Activated CD8-positive, alpha-beta T cell treated with anti-CD3 and anti-CD28 coated beads for 36 hours (primary cell): ENCODE results near the gene DLGAP1. TPM values are rescaled to one million over a fixed set of nuclear protein-coding genes. Genes with fewer than 3 reads are reported as not detected.

Experiments
- ATAC-seq: fragments of 200-7000 bp; cut with Tn5 transposase; one replicate; pipeline ENCODE4 v1.10.0; 2021; ENCODE audit warnings: mild to moderate bottlenecking, moderate library complexity
- CTCF ChIA-PET: fragments of 350-600 bp; sonication (Branson Sonifier 250); formaldehyde crosslinking; loops from one replicate; lab custom pipeline; 2021; ENCODE audit warnings: antibody characterized with exemption; lab: Charles Lee
- POLR2A ChIA-PET: fragments of 350-600 bp; sonication (Branson Sonifier 250); formaldehyde crosslinking; loops from one replicate; lab custom pipeline; 2021; ENCODE audit warnings: antibody characterized with exemption; lab: Charles Lee
- DNase-seq: peaks from one replicate; pipeline ENCODE4 v3.0.0-alpha.2; 2020
- H3K27ac Mint-ChIP-seq: one replicate; pipeline ENCODE4 v1.8.0; 2021; ENCODE audit warnings: mild to moderate bottlenecking, mixed read lengths
- H3K27me3 Mint-ChIP-seq: one replicate; pipeline ENCODE4 v1.8.0; 2021; ENCODE audit warnings: mixed read lengths
- H3K36me3 Mint-ChIP-seq: one replicate; pipeline ENCODE4 v1.8.0; 2021; ENCODE audit warnings: low read depth, mixed read lengths
- H3K4me1 Mint-ChIP-seq: one replicate; pipeline ENCODE4 v1.8.0; 2021; ENCODE audit warnings: low read depth, mixed read lengths
- H3K4me3 Mint-ChIP-seq: one replicate; pipeline ENCODE4 v1.8.0; 2021; ENCODE audit warnings: mild to moderate bottlenecking, moderate library complexity, mixed read lengths
- H3K9me3 Mint-ChIP-seq: one replicate; pipeline ENCODE4 v1.8.0; 2021; ENCODE audit warnings: mixed read lengths
- intact Hi-C: fragments of 100-400 bp; cut with micrococcal nuclease; formaldehyde crosslinking; loops from one replicate; pipeline ENCODE4 v1.10.0; 2022
- total RNA-seq, 2 experiments: library from RNA; stranded (reverse); gene quantifications; one replicate each; pipeline ENCODE4 v1.2.3, GENCODE V29; 2021
- TF ChIP-seq, protein P1 (sequence below): fragments of 200-600 bp; IDR thresholded peaks from one replicate; pipeline ENCODE4 v1.8.0; 2022; ENCODE audit warnings: antibody characterized with exemption, mild to moderate bottlenecking

Gene DLGAP1
- total RNA-seq, 2 experiments from 2014 or later = not detected

DNA sequence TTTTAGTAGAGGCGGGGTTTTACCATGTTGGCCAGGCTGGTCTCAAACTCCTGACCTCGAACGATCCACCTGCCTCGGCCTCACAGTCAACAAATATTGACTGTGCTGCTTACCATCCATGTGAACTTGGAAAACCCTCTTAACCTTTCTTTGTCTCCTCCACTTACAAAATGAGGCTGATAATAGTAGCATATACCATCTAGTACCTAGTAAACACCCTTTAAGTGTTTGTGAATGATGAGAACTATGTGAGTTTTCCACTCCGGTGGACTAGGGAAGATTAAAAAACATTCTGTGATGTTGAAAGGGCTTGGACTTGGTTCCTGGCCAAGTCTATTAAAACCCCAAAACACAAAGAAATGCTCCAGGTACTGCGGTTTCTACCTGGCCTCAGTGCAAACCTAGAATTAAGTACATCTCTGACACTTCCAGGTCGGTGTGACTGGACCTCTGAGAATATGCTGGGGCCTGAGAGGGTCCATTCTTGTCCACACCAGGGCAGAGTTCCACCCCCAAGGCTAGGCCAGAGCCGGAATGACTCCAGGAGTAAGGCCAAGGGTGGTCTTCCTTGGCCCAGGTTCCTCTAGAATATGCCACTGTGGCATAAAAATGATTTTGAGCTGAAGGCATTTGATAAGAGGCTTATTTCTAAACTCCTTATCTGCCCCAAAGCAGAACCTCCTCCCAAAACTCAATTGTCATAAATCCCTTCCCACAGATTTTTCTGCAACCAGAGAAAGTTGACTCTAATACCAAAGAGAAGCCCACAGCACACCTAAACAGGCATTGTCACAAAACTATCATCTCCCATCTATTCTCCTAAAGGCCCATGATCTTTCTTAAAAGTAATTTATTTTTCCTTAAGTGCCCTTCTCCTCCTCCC is 787.6 kb downstream of the DLGAP1 start:
- CTCF ChIA-PET = interaction anchor here (0.8 to 5.3 kb wide), 37 partner anchors 12 to 404 kb away, joined by 3 to 203 read pairs (median 10); no protein-coding TSS in a partner anchor
- Mint-ChIP-seq H3K27me3 (no peaks in the 10 kb centered on the region), H3K4me3 (no peak overlapping the region)

DNA sequence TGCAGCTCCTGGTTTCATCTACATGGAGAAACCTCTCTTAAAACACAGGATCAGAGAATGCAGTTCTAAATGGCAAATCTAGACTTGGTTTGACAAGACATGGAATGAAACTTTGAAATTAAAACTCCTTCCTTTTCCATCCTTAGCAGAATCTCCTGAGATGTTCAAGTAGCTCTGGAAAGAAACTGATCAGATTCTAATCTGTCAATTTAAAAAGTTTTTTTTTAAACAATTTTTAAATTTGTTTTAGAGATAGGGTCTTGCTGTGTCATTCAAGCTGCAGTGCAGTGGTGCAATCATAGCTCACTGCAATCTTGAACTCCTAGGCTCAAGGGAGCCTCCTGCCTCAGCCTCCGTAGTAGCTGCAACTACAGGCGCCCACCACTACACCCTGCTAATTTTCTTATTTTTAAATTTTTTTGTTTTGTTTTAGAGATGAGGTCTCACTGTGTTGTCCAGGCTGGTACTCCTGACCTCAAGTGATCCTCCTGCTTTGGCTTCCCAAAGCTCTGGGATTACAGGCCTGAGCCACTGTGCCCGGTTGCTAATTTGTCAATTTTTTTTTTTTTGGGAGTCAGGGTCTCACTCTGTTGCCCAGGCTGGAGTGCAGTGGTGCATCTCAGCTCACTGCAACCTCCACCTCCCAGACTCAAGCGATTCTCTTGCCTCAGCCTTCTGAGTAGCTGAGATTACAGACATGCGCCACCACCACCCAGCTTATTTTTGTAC is 788.4 kb downstream of the DLGAP1 start:
- intact Hi-C loops = loop anchor here (2.0 to 5.0 kb wide), 3 partner anchors 64 to 386 kb away; partner anchors contain the start of gene TGIF1
- no peak overlapping the region for H3K27ac Mint-ChIP-seq
- H3K9me3 Mint-ChIP-seq = no peaks in the 10 kb centered on the region
- CTCF ChIA-PET = interaction anchor here (0.6 to 5.3 kb wide), 99 partner anchors 8 to 571 kb away, joined by 3 to 203 read pairs (median 6); no protein-coding TSS in a partner anchor
- DNase-seq = no peak
- H3K36me3 Mint-ChIP-seq = no peaks in the 10 kb centered on the region
- no peaks in the 10 kb centered on the region for H3K27me3 Mint-ChIP-seq
- peaks cover 16% of the 10 kb centered on the region for H3K4me1 Mint-ChIP-seq
- POLR2A ChIA-PET = interaction anchor here (0.9 to 2.8 kb wide), 4 partner anchors 73 to 305 kb away, joined by 3 to 7 read pairs (median 5); no protein-coding TSS in a partner anchor
- TF ChIP-seq, protein P1, sequence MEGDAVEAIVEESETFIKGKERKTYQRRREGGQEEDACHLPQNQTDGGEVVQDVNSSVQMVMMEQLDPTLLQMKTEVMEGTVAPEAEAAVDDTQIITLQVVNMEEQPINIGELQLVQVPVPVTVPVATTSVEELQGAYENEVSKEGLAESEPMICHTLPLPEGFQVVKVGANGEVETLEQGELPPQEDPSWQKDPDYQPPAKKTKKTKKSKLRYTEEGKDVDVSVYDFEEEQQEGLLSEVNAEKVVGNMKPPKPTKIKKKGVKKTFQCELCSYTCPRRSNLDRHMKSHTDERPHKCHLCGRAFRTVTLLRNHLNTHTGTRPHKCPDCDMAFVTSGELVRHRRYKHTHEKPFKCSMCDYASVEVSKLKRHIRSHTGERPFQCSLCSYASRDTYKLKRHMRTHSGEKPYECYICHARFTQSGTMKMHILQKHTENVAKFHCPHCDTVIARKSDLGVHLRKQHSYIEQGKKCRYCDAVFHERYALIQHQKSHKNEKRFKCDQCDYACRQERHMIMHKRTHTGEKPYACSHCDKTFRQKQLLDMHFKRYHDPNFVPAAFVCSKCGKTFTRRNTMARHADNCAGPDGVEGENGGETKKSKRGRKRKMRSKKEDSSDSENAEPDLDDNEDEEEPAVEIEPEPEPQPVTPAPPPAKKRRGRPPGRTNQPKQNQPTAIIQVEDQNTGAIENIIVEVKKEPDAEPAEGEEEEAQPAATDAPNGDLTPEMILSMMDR = no peak
- no peak overlapping the region for H3K4me3 Mint-ChIP-seq
- peak; percentile 40 for ATAC-seq

More for the DNA sequence above, 787.6 kb downstream of the DLGAP1 start:
- ATAC-seq (no peak), DNase-seq (no peak)
- H3K9me3 Mint-ChIP-seq = no peaks in the 10 kb centered on the region
- intact Hi-C loops = loop anchor here (2.0 to 5.0 kb wide), 3 partner anchors 65 to 387 kb away; partner anchors contain the start of gene TGIF1
- TF ChIP-seq, protein P1 = no peak
- POLR2A ChIA-PET = no interaction called here
- no peak overlapping the region for H3K27ac Mint-ChIP-seq
- H3K4me1 Mint-ChIP-seq = peaks cover 16% of the 10 kb centered on the region
- H3K36me3 Mint-ChIP-seq = no peaks in the 10 kb centered on the region

DNA sequence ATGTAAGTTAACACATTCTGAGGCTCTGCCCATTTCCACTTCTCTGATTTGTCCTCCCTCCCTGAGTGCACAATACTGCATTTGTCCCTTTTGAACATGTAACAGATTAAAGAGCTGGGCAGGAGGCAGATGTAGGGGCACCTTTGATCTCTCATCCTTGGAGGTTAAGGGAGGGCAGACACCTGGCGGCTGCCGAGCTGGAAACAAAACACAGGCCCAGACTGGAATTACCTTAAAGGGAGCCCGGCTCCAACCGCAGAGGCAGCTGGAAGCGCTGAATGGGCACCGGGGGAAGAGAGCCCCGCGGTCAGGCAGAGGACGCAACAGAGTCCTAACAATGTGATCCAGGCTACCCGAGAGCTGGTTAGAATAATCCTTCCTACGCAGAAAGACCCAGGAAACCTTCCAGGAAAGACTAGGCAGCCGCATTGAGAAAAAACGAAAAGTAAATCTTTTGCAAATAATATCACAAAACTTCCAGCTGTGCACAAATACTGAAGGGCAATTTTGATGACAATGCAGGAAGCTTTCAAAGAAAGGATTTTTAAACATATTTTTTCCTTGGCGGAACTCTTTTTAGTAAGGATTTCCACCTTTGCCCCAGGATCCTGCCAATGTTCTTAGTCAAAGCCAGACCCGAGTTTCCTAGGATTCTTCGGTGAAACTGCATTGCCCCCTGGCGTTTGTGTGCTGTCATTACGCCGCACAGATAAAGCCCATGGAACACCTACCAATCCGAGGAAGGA is 789.2 kb downstream of the DLGAP1 start:
- TF ChIP-seq, protein P1 = peak; percentile 99
- Mint-ChIP-seq H3K36me3 (no peaks in the 10 kb centered on the region), H3K9me3 (no peaks in the 10 kb centered on the region), H3K4me1 (peaks cover 20% of the 10 kb centered on the region), H3K27ac (no peak overlapping the region), H3K27me3 (no peaks in the 10 kb centered on the region), H3K4me3 (no peak overlapping the region)
- peak; percentile 87 for ATAC-seq
- intact Hi-C loops = loop anchor here (2.0 to 5.0 kb wide), 3 partner anchors 64 to 385 kb away; partner anchors contain the start of gene TGIF1
- CTCF ChIA-PET = interaction anchor here (0.6 to 5.3 kb wide), 113 partner anchors 9 to 570 kb away, joined by 3 to 203 read pairs (median 5); no protein-coding TSS in a partner anchor
- POLR2A ChIA-PET = interaction anchor here (0.9 to 2.8 kb wide), 5 partner anchors 72 to 305 kb away, joined by 3 to 7 read pairs (median 6); no protein-coding TSS in a partner anchor
- DNase-seq = peak; percentile 76

DNA sequence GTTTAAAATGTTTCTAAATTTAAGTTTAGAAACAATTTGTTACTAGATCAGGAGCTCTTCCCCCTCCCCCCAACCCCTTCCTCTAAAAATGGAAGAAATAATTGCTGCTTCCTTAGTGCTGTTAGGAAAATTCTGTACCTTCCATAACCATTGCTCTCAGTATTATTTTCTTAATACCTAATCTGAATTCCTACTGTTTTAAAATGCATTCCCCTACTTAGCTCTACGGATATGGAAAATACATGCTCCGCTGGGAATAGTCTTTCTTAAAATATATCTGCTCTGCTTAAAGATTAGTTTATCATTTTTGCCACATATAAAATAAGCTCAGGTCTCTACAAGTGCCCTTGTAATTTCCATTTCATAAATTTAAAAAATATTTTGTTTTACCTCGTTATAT is 789.9 kb downstream of the DLGAP1 start:
- Mint-ChIP-seq H3K36me3 (no peaks in the 10 kb centered on the region), H3K27ac (no peak overlapping the region), H3K4me1 (peaks cover 20% of the 10 kb centered on the region), H3K27me3 (no peaks in the 10 kb centered on the region), H3K9me3 (no peaks in the 10 kb centered on the region), H3K4me3 (no peak overlapping the region)
- ChIA-PET CTCF (interaction anchor here (0.9 to 5.3 kb wide), 55 partner anchors 10 to 514 kb away, joined by 3 to 203 read pairs (median 9); no protein-coding TSS in a partner anchor), POLR2A (interaction anchor here (1.5 to 2.8 kb wide), 4 partner anchors 71 to 304 kb away, joined by 3 to 7 read pairs (median 6); no protein-coding TSS in a partner anchor)
- DNase-seq (no peak), ATAC-seq (no peak)
- TF ChIP-seq, protein P1 = no peak
- intact Hi-C loops = loop anchor here (5.0 kb wide), 2 partner anchors 63 to 213 kb away; partner anchors contain the start of gene TGIF1
